HepG2 (cell line): ENCODE data around the gene CLCN1. TPM values are rescaled to one million over a fixed set of nuclear protein-coding genes. Genes with fewer than 3 reads are reported as not detected.

Experiments
- ATAC-seq: fragments of 200-7000 bp; cut with Tn5 transposase; 3 replicates; pipeline ENCODE4 v1.9.1; 2020; ENCODE audit warnings: mild to moderate bottlenecking, moderate library complexity
- BruUV-seq: library from RNA; stranded (reverse); fragments of 400-500 nt; replicated peaks from 2 replicates; lab custom pipeline; 2021; lab: Mats Ljungman, UMichigan
- CTCF ChIA-PET: fragments of 300-600 bp; formaldehyde crosslinking; extraction: SDS; loops from one replicate; lab custom pipeline; 2021; ENCODE audit warnings: low total read pairs, inconsistent platforms, low intra/inter-chr PET ratio; lab: Yijun Ruan, JAX
- POLR2A ChIA-PET: fragments of 350-600 bp; sonication (Branson Sonifier 250); formaldehyde crosslinking; loops from one replicate; lab custom pipeline; 2020; ENCODE audit warnings: antibody characterized with exemption, inconsistent platforms; lab: Yijun Ruan, JAX
- DNase-seq: peaks from one replicate; pipeline ENCODE4 v3.0.0-alpha.2; 2015; ENCODE audit warnings: low spot score
- FAIRE-seq: peaks from 3 replicates; lab custom pipeline; 2011; peaks lifted over from hg19 to GRCh38; lab: Jason Lieb, UNC
- H2AFZ ChIP-seq: one replicate; pipeline ENCODE4 v1.6.1; 2011; ENCODE audit warnings: low read length, inconsistent platforms
- H3K27ac ChIP-seq: fragments of 300-600 bp; 3 replicates; pipeline ENCODE4 v1.8.0; 2011; ENCODE audit warnings: mixed run types, mild to moderate bottlenecking, mixed read lengths, low read length, inconsistent platforms; ENCODE audit not compliant: insufficient read depth; ENCODE audit errors: extremely low read length
- H3K27me3 ChIP-seq, 2 experiments: fragments of 200-600 bp in 1 of 2; 2 replicates in 1 of 2; 3 replicates in 1 of 2; pipeline versions ENCODE4 v1.6.0 to v1.8.0; 2011; ENCODE audit warnings: low read length in 2 of 2, mild to moderate bottlenecking in 2 of 2, moderate library complexity in 2 of 2, inconsistent platforms in 1 of 2; ENCODE audit not compliant: insufficient read depth in 2 of 2, control insufficient read depth in 1 of 2
- H3K36me3 ChIP-seq, 2 experiments: fragments of 200-600 bp in 1 of 2; replicated peaks in 1 of 2; 2 replicates in 1 of 2; 3 replicates in 1 of 2; pipeline versions ENCODE4 v1.5.1 to v1.8.0; 2011; ENCODE audit warnings: low read length in 2 of 2, inconsistent platforms in 1 of 2; ENCODE audit not compliant: insufficient read depth in 2 of 2, control insufficient read depth in 1 of 2
- H3K4me1 ChIP-seq: 2 replicates; pipeline ENCODE4 v1.5.1; 2012; ENCODE audit warnings: low read length, inconsistent platforms; ENCODE audit not compliant: insufficient read depth
- H3K4me2 ChIP-seq: 2 replicates; pipeline ENCODE4 v1.6.0; 2011; ENCODE audit warnings: low read depth, low read length, inconsistent platforms
- H3K4me3 ChIP-seq, 3 experiments: fragments of 200-600 bp in 1 of 3; sonication (generic), shearing (Covaris generic) in 1 of 3; replicated peaks in 1 of 3; 2 replicates each; pipeline ENCODE4 v1.5.1; 2011 to 2016; ENCODE audit warnings: low read length in 3 of 3, inconsistent platforms in 2 of 3, low read depth in 2 of 3, mild to moderate bottlenecking in 2 of 3, control low read depth in 1 of 3, mixed read lengths in 1 of 3; ENCODE audit not compliant: insufficient read depth in 1 of 3
- H3K79me2 ChIP-seq: one replicate; pipeline ENCODE4 v1.6.1; 2011; ENCODE audit warnings: low read length, inconsistent platforms; ENCODE audit not compliant: insufficient read depth
- H3K9ac ChIP-seq: 2 replicates; pipeline ENCODE4 v1.6.0; 2011; ENCODE audit warnings: mild to moderate bottlenecking, low read depth, low read length, inconsistent platforms; ENCODE audit not compliant: insufficient read depth
- H3K9me3 ChIP-seq: 2 replicates; pipeline ENCODE4 v1.5.1; 2012; ENCODE audit warnings: mild to moderate bottlenecking, low read length
- H4K20me1 ChIP-seq: 2 replicates; pipeline ENCODE4 v1.6.0; 2011; ENCODE audit warnings: inconsistent platforms, mild to moderate bottlenecking, low read length, moderate library complexity; ENCODE audit not compliant: insufficient read depth
- ARNT2 ChIP-seq: sonication (generic); formaldehyde crosslinking; IDR thresholded peaks from 2 replicates; pipeline ENCODE4 v1.8.0; 2022; ENCODE audit warnings: mild to moderate bottlenecking, low read depth, missing genetic modification reagents, moderate library complexity
- ELF1 ChIP-seq: sonication (generic); formaldehyde crosslinking; IDR thresholded peaks from 2 replicates; pipeline ENCODE4 v1.4.0; 2020; ENCODE audit warnings: missing genetic modification reagents
- FOXJ3 ChIP-seq: sonication (generic); formaldehyde crosslinking; IDR thresholded peaks from 2 replicates; pipeline ENCODE4 v1.4.0; 2020; ENCODE audit warnings: missing genetic modification reagents, mild to moderate bottlenecking, borderline replicate concordance
- MXD4 ChIP-seq: IDR thresholded peaks from 2 replicates; pipeline ENCODE4 v1.6.1; 2016; ENCODE audit warnings: mild to moderate bottlenecking, missing biosample characterization, missing genetic modification reagents
- ONECUT2 ChIP-seq: sonication (generic); formaldehyde crosslinking; IDR thresholded peaks from 2 replicates; pipeline ENCODE4 v1.4.0; 2020; ENCODE audit warnings: missing genetic modification reagents
- SRSF1 ChIP-seq: fragments of 200-400 bp; formaldehyde crosslinking; optimal IDR thresholded peaks from 2 replicates; pipeline ENCODE3; 2017; ENCODE audit warnings: mild to moderate bottlenecking, low read depth, low read length, moderate library complexity
- YY1 ChIP-seq: IDR thresholded peaks from 2 replicates; pipeline ENCODE4 v1.6.1; 2011; ENCODE audit warnings: low read length, low read depth, moderate library complexity, mild to moderate bottlenecking; ENCODE audit not compliant: insufficient read depth, insufficient replicate concordance
- ZBTB38 ChIP-seq: sonication (generic); formaldehyde crosslinking; IDR thresholded peaks from 2 replicates; pipeline ENCODE4 v1.5.1; 2020; ENCODE audit warnings: mild to moderate bottlenecking, missing genetic modification reagents
- ZNF337 ChIP-seq: sonication (generic); formaldehyde crosslinking; IDR thresholded peaks from 2 replicates; pipeline ENCODE4 v1.5.1; 2020; ENCODE audit warnings: missing genetic modification reagents, low read depth, mild to moderate bottlenecking, borderline replicate concordance
- ZNF383 ChIP-seq: sonication (generic); formaldehyde crosslinking; IDR thresholded peaks from 2 replicates; pipeline ENCODE4 v1.4.0; 2020; ENCODE audit warnings: missing genetic modification reagents, mild to moderate bottlenecking, borderline replicate concordance
- ZNF460 ChIP-seq: sonication (generic); formaldehyde crosslinking; IDR thresholded peaks from 2 replicates; pipeline ENCODE4 v1.5.1; 2020; ENCODE audit warnings: missing genetic modification reagents, mild to moderate bottlenecking, borderline replicate concordance
- ZNF549 ChIP-seq: sonication (generic); formaldehyde crosslinking; IDR thresholded peaks from 2 replicates; pipeline ENCODE4 v1.5.0; 2020; ENCODE audit warnings: missing genetic modification reagents
- ZNF605 ChIP-seq: sonication (generic); formaldehyde crosslinking; IDR thresholded peaks from 2 replicates; pipeline ENCODE4 v1.8.0; 2022; ENCODE audit warnings: mild to moderate bottlenecking, missing genetic modification reagents
- ZNF776 ChIP-seq: sonication (generic); formaldehyde crosslinking; IDR thresholded peaks from 2 replicates; pipeline ENCODE4 v1.4.0; 2020; ENCODE audit warnings: mild to moderate bottlenecking, missing genetic modification reagents
- WGBS: methylation state at CpG from one replicate; pipeline ENCODE4 v1.1.6; 2017; ENCODE audit warnings: low lambda C conversion rate; 5-methylcytosine and 5-hydroxymethylcytosine counted together
- in situ Hi-C: cut with HindIII; loops from 2 replicates; pipeline ENCODE4 v1.10.0; 2017; ENCODE audit warnings: low pct_unique_long_range_greater_than_20kb; ENCODE audit not compliant: extremely low pct_ligation_motif_present
- intact Hi-C: fragments of 100-400 bp; cut with micrococcal nuclease; formaldehyde crosslinking; loops from one replicate; pipeline ENCODE4 v1.10.0; 2022; ENCODE audit not compliant: unreplicated experiment
- polyA plus RNA-seq, 8 experiments: library from polyadenylated mRNA; depleted of rRNA in 3 of 8; stranded (reverse) in 7 of 8; unstranded in 1 of 8; fragments of >200 nt; fragmentation: Illumina TruSeq in 4 of 8; extraction: Trizol in 4 of 8; gene quantifications; 2 replicates each; pipeline versions ENCODE4 v1.2.1 to v1.2.3, GENCODE V29; 2011 to 2016; ENCODE audit warnings: low read depth in 4 of 8, missing spikeins in 1 of 8, mixed read lengths in 1 of 8; ENCODE audit not compliant: insufficient read depth in 1 of 8
- total RNA-seq, 5 experiments: library from RNA; depleted of rRNA; stranded (reverse); fragments of >200 nt; fragmentation: Illumina TruSeq; extraction: Trizol; gene quantifications; 2 replicates each; pipeline ENCODE4 v1.2.3, GENCODE V29; 2016; ENCODE audit warnings: low read depth in 1 of 5
- TF ChIP-seq, protein P1 (sequence below): sonication (generic); formaldehyde crosslinking; IDR thresholded peaks from 2 replicates; pipeline ENCODE4 v1.9.0; 2021; ENCODE audit warnings: mild to moderate bottlenecking, missing genetic modification reagents
- TF ChIP-seq, protein P2 (sequence below): sonication (generic); formaldehyde crosslinking; IDR thresholded peaks from 2 replicates; pipeline ENCODE4 v1.5.0; 2020; ENCODE audit warnings: missing genetic modification reagents, mild to moderate bottlenecking, borderline replicate concordance
- TF ChIP-seq, protein P3 (sequence below): IDR thresholded peaks from 2 replicates; pipeline ENCODE4 v1.6.1; 2016; ENCODE audit warnings: missing biosample characterization, missing genetic modification reagents, low read depth

Gene CLCN1
- total and polyA plus RNA-seq, 2 of the 13 experiments (the other 11 are each of a cell fraction or from before 2014, with no cell fraction given): 0.01 TPM; not detected in 1

DNA sequence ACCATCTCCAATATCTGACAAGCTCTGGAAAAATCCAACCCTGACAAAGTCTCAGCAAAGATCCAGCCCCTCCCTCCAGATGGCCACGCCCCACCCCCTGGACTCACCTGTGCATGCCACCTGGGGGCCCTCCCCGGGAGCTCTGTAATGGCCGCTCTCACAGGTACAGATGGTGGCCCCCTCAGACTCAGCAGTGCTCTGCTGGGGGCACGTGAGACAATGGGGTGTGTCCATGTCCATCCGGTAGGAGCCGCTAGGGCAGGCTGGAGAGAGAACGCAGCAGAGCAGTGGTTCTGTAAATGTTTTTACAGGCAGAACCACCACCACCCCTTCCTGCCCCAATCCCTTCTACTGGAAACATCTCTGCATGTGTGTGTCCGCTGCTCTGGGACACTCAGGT is 83.2 kb downstream of the CLCN1 start:
- CTCF ChIA-PET: no interaction called here
- H3K36me3 ChIP-seq: no peaks in the 10 kb centered on the region
- FAIRE-seq: no peak
- H3K27me3 ChIP-seq: no peaks in the 10 kb centered on the region
- no peak overlapping the region for H3K4me3 ChIP-seq
- no peaks in the 10 kb centered on the region for H3K9me3 ChIP-seq
- H3K27ac ChIP-seq: no peak overlapping the region
- H3K4me1 ChIP-seq: peaks cover 30% of the 10 kb centered on the region
- ATAC-seq: no peak
- no peaks in the 10 kb centered on the region for H3K79me2 ChIP-seq
- POLR2A ChIA-PET: no interaction called here
- no peak overlapping the region for H2AFZ ChIP-seq
- in situ Hi-C loops (loop anchor here (25.0 kb wide), 1 partner anchor 513 kb away; the partner anchor contains the start of gene TCAF1), intact Hi-C loops (no loop called here)
- 96% methylated on average over 5 of the region's 8 CpGs for WGBS
- DNase-seq: no peak
- no peak overlapping the region for H3K9ac ChIP-seq
- no TSS peak for BruUV-seq
- no peak overlapping the region for H3K4me2 ChIP-seq
- H4K20me1 ChIP-seq: no peaks in the 10 kb centered on the region
- TF ChIP-seq ZNF337 (CRISPR knock-in tag) (no peak), ZNF460 (CRISPR knock-in tag) (no peak), SRSF1 (no peak), MXD4 (CRISPR knock-in tag) (no peak), ZNF549 (CRISPR knock-in tag) (no peak), YY1 (no peak), ZNF605 (CRISPR knock-in tag) (no peak), FOXJ3 (no peak), ZBTB38 (CRISPR knock-in tag) (no peak), ZNF776 (CRISPR knock-in tag) (no peak), ARNT2 (CRISPR knock-in tag) (no peak), ELF1 (CRISPR knock-in tag) (no peak), ONECUT2 (CRISPR knock-in tag) (no peak), ZNF383 (CRISPR knock-in tag) (no peak)
- TF ChIP-seq, protein P1, sequence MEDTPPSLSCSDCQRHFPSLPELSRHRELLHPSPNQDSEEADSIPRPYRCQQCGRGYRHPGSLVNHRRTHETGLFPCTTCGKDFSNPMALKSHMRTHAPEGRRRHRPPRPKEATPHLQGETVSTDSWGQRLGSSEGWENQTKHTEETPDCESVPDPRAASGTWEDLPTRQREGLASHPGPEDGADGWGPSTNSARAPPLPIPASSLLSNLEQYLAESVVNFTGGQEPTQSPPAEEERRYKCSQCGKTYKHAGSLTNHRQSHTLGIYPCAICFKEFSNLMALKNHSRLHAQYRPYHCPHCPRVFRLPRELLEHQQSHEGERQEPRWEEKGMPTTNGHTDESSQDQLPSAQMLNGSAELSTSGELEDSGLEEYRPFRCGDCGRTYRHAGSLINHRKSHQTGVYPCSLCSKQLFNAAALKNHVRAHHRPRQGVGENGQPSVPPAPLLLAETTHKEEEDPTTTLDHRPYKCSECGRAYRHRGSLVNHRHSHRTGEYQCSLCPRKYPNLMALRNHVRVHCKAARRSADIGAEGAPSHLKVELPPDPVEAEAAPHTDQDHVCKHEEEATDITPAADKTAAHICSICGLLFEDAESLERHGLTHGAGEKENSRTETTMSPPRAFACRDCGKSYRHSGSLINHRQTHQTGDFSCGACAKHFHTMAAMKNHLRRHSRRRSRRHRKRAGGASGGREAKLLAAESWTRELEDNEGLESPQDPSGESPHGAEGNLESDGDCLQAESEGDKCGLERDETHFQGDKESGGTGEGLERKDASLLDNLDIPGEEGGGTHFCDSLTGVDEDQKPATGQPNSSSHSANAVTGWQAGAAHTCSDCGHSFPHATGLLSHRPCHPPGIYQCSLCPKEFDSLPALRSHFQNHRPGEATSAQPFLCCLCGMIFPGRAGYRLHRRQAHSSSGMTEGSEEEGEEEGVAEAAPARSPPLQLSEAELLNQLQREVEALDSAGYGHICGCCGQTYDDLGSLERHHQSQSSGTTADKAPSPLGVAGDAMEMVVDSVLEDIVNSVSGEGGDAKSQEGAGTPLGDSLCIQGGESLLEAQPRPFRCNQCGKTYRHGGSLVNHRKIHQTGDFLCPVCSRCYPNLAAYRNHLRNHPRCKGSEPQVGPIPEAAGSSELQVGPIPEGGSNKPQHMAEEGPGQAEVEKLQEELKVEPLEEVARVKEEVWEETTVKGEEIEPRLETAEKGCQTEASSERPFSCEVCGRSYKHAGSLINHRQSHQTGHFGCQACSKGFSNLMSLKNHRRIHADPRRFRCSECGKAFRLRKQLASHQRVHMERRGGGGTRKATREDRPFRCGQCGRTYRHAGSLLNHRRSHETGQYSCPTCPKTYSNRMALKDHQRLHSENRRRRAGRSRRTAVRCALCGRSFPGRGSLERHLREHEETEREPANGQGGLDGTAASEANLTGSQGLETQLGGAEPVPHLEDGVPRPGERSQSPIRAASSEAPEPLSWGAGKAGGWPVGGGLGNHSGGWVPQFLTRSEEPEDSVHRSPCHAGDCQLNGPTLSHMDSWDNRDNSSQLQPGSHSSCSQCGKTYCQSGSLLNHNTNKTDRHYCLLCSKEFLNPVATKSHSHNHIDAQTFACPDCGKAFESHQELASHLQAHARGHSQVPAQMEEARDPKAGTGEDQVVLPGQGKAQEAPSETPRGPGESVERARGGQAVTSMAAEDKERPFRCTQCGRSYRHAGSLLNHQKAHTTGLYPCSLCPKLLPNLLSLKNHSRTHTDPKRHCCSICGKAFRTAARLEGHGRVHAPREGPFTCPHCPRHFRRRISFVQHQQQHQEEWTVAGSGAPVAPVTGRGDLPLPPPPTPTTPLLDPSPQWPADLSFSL: no peak
- TF ChIP-seq, protein P2, sequence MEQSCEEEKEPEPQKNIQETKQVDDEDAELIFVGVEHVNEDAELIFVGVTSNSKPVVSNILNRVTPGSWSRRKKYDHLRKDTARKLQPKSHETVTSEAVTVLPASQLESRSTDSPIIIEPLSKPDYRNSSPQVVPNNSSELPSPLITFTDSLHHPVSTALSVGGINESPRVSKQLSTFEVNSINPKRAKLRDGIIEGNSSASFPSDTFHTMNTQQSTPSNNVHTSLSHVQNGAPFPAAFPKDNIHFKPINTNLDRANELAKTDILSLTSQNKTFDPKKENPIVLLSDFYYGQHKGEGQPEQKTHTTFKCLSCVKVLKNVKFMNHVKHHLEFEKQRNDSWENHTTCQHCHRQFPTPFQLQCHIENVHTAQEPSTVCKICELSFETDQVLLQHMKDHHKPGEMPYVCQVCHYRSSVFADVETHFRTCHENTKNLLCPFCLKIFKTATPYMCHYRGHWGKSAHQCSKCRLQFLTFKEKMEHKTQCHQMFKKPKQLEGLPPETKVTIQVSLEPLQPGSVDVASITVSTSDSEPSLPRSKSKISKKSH (CRISPR knock-in tag): no peak
- TF ChIP-seq, protein P3, sequence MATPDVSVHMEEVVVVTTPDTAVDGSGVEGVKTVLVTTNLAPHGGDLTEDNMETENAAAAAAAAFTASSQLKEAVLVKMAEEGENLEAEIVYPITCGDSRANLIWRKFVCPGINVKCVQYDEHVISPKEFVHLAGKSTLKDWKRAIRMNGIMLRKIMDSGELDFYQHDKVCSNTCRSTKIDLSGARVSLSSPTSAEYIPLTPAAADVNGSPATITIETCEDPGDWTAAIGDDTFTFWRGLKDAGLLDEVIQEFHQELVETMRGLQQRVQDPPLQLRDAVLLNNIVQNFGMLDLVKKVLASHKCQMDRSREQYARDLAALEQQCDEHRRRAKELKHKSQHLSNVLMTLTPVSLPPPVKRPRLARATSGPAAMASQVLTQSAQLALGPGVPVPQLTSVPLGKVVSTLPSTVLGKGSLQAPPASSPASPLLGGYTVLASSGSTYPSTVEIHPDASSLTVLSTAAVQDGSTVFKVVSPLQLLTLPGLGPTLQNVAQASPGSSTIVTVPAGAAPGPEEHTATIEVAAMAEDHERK (CRISPR knock-in tag): no peak
